ENCODE data around the gene AVPR2.

AVPR2 gene

DNA sequence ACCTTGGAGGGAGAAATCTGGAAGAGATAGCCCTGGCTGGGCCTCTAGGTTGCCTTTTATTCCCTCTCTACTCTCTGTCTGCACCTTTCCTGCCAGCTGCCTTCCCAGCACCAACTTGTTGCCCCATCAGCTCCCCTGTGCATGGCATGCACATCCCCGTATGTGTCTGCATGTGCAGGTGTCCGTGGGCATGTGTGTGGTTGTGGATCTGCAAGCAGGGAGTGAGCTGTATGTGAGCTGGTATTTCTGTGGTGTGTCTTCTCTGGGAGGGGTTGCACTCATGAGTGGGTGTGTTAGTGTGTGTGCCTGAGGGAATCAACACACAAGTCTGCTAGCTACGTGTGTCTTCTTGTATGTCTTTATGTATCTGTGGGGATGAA is 28.4 kb upstream of the AVPR2 start:
- Mint-ChIP-seq H3K9me3 (no peaks in the 10 kb centered on the region), H3K27ac (no peak overlapping the region), H3K36me3 (ENCODE audit: low read depth) (no peaks in the 10 kb centered on the region), H3K4me1 (ENCODE audit: low read depth) (peaks cover 15% of the 10 kb centered on the region), H3K27me3 (peaks cover 80% of the 10 kb centered on the region), H3K4me3 (no peak overlapping the region)
- intact Hi-C loops (cut with micrococcal nuclease): no loop called here

DNA sequence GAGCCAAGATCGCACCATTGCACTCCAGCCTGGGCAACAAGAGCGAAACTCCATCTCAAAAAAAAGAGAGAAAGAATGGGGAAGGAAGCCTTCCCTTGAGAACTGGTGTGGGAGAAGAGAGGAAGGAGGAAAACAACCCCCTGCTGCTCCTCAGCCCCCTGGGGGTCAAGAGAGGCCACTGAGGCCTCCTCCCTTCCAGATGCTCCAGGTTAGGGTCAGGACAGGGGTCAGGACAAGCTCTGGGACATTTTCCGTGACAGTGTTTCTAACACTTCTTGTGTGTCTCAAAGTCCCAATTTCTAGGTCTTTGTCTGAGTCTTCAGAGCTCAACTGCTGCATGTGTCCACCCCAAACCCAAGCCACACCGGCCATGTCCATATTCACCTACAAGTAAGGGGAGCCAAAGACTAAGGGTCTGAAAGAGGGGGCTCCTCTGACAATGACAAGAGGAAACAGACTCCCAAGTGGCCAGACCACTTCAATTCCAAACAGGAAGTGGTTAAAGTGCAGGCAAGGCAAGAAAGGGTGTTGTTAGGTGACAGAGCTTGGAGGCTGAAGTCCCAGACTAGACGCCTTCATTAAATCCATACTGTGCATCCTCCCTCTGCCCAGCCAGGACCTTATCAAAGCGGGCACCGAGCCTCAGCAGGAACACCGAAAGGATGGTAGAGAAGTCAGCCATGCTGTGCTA is 26.8 kb upstream of the AVPR2 start:
- Mint-ChIP-seq H3K4me3 (no peak overlapping the region), H3K27me3 (peaks cover 83% of the 10 kb centered on the region), H3K27ac (no peak overlapping the region), H3K36me3 (ENCODE audit: low read depth) (no peaks in the 10 kb centered on the region), H3K9me3 (no peaks in the 10 kb centered on the region), H3K4me1 (ENCODE audit: low read depth) (peaks cover 15% of the 10 kb centered on the region)
- intact Hi-C loops (cut with micrococcal nuclease): no loop called here

DNA sequence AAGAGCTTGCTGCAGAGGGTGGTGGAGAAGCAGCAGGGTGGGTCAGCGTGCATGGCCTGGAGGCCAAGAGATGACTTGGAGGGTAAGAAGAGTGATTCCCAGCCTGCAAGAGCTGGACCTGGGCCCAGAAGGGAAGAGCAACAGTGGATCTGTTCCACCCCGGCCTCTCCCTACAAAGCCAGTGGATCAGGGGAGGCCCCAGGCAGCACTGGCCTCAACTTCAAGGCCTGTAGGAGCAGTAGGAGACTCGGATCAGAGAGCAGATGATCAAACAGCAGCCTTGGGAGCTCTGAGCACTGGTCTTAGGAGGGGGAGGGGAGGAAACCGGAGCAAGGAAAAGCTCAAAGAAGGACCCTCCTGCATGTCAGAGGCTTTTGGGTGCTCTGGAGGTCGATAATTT is 26.1 kb upstream of the AVPR2 start:
- Mint-ChIP-seq H3K36me3 (ENCODE audit: low read depth) (no peaks in the 10 kb centered on the region), H3K27me3 (peaks cover 85% of the 10 kb centered on the region), H3K4me1 (ENCODE audit: low read depth) (peaks cover 20% of the 10 kb centered on the region), H3K4me3 (no peak overlapping the region), H3K27ac (no peak overlapping the region), H3K9me3 (no peaks in the 10 kb centered on the region)
- intact Hi-C loops (cut with micrococcal nuclease): no loop called here

DNA sequence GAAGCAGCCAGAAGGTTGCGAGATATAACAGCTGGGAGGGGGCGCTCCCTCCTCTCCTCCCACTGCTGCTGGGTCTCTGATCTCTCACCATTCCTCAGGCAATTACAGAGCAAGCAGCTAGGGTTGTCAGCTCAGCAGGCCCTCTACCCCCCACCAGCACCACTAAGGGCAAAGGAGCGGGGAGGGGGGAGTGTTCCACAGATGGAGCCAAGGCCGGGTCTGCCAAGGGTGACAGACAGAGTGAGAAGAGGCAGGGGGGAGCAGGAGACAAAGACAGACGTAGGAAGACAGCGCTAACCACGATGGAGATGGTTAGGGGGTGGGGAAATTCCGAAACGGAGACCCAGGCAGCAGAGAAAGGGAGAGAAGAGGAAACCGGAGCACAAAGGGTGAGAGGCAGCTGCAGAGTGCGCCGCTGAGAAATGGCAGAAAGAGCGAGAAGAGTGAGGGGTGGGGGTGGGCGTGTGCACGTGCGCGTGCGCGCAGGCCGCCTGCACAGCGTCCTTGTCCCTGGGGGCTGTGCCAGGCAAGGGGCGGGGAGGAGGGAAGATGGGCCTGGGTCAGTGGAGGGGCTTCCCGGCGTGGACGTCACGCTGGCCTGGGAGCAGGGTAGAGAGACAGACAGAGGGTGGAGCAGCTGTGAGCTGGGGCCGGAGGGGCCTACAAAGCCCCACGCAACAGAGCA is 25.4 kb upstream of the AVPR2 start:
- Mint-ChIP-seq H3K9me3 (no peaks in the 10 kb centered on the region), H3K27ac (no peak overlapping the region), H3K36me3 (ENCODE audit: low read depth) (no peaks in the 10 kb centered on the region), H3K27me3 (peaks cover 86% of the 10 kb centered on the region), H3K4me3 (no peak overlapping the region), H3K4me1 (ENCODE audit: low read depth) (peaks cover 20% of the 10 kb centered on the region)
- intact Hi-C loops (cut with micrococcal nuclease): no loop called here

DNA sequence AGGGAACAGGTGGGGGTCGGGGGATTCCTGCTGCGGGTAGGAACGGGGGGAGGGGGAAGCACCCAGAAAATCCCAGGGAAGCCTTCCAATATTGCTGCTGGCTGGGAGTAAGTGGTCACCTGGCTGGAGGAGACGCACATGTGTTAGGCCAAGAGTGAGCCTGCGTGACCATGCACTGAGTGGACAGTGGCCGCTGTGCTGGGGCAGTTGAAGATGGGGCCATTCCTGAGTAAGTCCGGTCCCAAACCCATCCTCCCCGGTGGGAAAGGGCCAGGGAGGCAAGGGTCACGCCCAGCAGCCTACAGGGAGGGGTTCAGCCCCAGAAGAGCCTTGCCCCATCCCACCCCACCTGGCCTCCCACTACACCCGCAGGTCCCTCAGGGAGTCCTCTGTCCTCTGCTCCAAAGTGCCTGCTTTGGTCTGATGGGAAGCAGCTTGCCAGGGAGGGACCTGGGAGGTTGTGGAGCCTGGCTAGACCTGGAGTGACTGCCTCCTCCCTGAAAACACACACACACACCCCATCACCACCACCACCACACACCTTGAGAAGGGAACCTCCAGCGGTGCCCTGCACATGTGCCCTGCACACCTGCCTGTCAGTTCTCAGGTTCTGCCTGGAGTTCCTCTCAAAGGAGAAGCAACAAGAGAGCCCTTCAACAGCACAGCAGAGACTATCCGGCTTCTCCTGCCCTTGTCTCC is 24.6 kb upstream of the AVPR2 start:
- Mint-ChIP-seq H3K4me1 (ENCODE audit: low read depth) (peaks cover 20% of the 10 kb centered on the region), H3K36me3 (ENCODE audit: low read depth) (no peaks in the 10 kb centered on the region), H3K9me3 (no peaks in the 10 kb centered on the region), H3K4me3 (no peak overlapping the region), H3K27ac (no peak overlapping the region), H3K27me3 (peaks cover 86% of the 10 kb centered on the region)
- intact Hi-C loops (cut with micrococcal nuclease): no loop called here

DNA sequence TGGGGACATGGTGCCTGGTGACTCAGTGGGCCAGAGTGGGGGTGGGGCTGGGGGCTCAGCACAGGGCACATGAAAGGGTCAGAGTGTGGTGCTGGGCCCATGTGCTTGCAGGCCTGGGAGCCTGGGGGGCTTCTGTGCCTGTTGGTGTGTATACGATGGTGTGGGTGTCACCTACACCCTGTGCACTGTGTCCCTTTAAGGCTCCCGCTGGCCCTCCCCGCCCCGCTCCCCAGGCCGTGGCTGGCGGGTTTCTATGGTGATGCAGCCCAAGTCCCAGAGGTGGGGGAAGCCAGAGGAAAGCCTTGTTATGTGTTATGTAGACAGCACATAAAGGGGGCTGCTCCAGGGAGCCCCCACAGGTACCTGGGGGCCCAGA is 24.0 kb upstream of the AVPR2 start:
- Mint-ChIP-seq H3K27ac (no peak overlapping the region), H3K4me3 (no peak overlapping the region), H3K27me3 (peaks cover 87% of the 10 kb centered on the region), H3K4me1 (ENCODE audit: low read depth) (peaks cover 25% of the 10 kb centered on the region), H3K36me3 (ENCODE audit: low read depth) (no peaks in the 10 kb centered on the region), H3K9me3 (no peaks in the 10 kb centered on the region)
- intact Hi-C loops (cut with micrococcal nuclease): no loop called here

DNA sequence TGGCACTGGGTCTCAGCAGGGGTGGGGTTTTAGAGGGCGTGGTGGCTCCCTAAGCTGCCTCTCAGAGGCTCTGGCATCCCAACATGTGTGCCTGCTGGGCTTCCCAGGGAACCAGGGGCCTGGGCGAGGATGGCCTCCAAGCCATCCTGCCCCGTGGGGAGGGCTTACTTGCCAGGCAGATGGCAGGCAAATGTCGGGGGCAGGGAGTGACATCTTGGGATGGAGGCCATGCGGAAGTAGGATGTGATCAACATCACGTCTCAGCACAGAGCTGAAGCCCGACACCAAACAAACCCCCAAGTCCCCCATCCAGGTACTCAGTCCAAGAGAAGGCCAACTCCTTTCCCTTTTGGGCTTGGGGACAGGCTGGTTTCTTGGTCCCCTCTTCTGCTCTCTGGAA is 23.2 kb upstream of the AVPR2 start:
- no peaks in the 10 kb centered on the region for H3K36me3 Mint-ChIP-seq (ENCODE audit: low read depth)
- H3K27ac Mint-ChIP-seq: no peak overlapping the region
- H3K27me3 Mint-ChIP-seq: peaks cover 85% of the 10 kb centered on the region
- intact Hi-C loops (cut with micrococcal nuclease): no loop called here
- H3K9me3 Mint-ChIP-seq: no peaks in the 10 kb centered on the region
- no peak overlapping the region for H3K4me3 Mint-ChIP-seq
- peaks cover 25% of the 10 kb centered on the region for H3K4me1 Mint-ChIP-seq (ENCODE audit: low read depth)

DNA sequence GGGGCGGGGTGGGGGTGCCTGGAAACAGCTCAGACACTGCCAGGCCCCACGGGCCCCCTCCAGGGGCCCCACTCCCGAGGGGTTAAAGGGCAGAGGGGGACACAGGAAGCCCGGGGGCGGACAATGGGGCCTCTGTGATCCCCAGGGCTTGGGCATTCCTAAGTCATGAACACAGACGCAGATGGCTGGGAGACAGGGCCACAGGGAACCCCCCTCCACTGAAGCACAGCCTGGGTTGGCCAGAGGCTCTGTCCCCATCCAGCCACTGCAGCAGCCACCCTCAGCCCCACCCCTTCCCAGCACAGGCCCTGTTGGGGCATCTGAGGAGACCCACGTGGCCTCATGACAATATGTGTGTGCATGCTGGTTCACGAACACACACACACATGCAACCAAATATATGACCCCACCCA is 22.4 kb upstream of the AVPR2 start:
- no peaks in the 10 kb centered on the region for H3K36me3 Mint-ChIP-seq (ENCODE audit: low read depth)
- no peak overlapping the region for H3K4me3 Mint-ChIP-seq
- peaks cover 25% of the 10 kb centered on the region for H3K4me1 Mint-ChIP-seq (ENCODE audit: low read depth)
- no peaks in the 10 kb centered on the region for H3K9me3 Mint-ChIP-seq
- no peak overlapping the region for H3K27ac Mint-ChIP-seq
- intact Hi-C loops (cut with micrococcal nuclease): no loop called here
- H3K27me3 Mint-ChIP-seq: peaks cover 90% of the 10 kb centered on the region

DNA sequence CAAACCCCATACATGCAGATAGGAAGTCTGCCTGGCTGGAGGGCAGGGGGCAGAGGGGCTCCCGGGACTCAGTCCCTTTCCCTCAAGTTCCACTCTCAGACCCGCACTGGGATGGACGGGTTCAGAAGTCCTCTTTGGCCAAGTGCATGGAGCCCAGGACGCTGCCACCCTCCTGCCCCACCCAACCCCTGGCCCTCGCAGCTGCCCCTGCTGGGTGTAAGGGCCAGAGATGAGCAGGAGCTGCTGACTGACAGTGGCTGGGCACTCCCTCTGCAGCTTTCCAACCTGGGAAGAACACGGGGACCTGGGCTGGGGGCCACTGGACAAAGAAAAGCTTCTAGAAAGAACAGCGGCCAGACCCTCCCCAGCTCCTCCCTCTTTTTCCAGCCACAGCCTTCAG is 21.9 kb upstream of the AVPR2 start:
- peaks cover 25% of the 10 kb centered on the region for H3K4me1 Mint-ChIP-seq (ENCODE audit: low read depth)
- intact Hi-C loops (cut with micrococcal nuclease): no loop called here
- no peaks in the 10 kb centered on the region for H3K36me3 Mint-ChIP-seq (ENCODE audit: low read depth)
- no peaks in the 10 kb centered on the region for H3K9me3 Mint-ChIP-seq
- H3K4me3 Mint-ChIP-seq: no peak overlapping the region
- no peak overlapping the region for H3K27ac Mint-ChIP-seq
- H3K27me3 Mint-ChIP-seq: peaks cover 92% of the 10 kb centered on the region

DNA sequence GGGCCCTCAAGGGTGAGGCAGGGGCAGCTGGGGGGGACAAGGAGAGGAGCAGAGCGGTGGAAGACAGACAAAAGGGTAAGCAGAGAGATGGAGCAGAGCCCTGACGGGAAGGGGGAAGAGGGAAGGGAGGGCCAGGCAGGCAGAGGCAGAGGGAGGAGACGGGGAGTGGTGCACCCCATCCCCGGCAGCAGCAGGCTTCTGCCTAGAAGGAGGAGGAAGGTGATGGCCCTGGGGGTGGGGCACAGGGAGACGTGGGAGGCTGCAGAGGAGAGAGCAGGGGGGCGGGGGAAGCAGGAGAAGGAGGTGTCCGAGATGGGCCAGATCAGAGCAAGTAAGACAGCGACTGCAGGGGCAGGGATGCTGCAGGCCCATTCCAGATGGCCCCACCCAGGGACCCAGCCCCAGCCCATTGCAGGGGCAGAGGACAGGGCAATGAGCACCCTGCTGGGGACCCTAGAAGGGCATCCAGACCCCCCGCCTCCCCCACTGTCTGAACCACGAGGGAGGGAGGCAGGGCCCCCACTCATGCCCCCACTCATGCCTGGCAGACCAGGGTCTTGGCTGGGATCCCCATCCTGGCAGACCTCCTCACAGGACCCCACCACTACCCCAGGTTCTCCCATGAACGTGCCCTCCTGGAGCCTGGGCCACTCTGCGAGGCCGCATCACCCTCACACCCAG is 21.2 kb upstream of the AVPR2 start:
- Mint-ChIP-seq H3K27me3 (peaks cover 93% of the 10 kb centered on the region), H3K36me3 (ENCODE audit: low read depth) (no peaks in the 10 kb centered on the region), H3K27ac (no peak overlapping the region), H3K9me3 (no peaks in the 10 kb centered on the region), H3K4me3 (no peak overlapping the region), H3K4me1 (ENCODE audit: low read depth) (peaks cover 19% of the 10 kb centered on the region)
- intact Hi-C loops (cut with micrococcal nuclease): no loop called here

DNA sequence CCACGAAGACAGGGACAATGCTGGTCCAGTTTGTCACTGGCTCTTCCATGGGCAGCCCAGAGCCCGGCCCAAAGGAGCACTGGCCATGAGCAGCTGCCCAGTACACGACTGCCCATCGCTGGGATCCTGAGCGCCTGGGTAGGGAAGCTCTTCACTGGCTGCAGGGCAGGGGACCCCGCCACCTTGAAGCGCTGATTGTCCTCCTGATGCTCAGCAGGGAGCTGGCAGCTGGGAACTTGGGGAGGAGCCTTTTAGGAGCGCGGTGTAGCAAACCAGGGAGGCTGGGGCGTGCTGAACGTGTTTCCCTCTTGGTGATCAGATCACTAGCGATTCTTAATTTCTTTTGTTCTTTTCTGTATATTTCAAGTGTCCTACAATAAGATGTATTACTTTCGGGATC is 20.3 kb upstream of the AVPR2 start:
- no peak overlapping the region for H3K4me3 Mint-ChIP-seq
- no peaks in the 10 kb centered on the region for H3K9me3 Mint-ChIP-seq
- no peaks in the 10 kb centered on the region for H3K36me3 Mint-ChIP-seq (ENCODE audit: low read depth)
- no peak overlapping the region for H3K27ac Mint-ChIP-seq
- peaks cover 90% of the 10 kb centered on the region for H3K27me3 Mint-ChIP-seq
- intact Hi-C loops (cut with micrococcal nuclease): no loop called here
- H3K4me1 Mint-ChIP-seq (ENCODE audit: low read depth): peaks cover 14% of the 10 kb centered on the region

DNA sequence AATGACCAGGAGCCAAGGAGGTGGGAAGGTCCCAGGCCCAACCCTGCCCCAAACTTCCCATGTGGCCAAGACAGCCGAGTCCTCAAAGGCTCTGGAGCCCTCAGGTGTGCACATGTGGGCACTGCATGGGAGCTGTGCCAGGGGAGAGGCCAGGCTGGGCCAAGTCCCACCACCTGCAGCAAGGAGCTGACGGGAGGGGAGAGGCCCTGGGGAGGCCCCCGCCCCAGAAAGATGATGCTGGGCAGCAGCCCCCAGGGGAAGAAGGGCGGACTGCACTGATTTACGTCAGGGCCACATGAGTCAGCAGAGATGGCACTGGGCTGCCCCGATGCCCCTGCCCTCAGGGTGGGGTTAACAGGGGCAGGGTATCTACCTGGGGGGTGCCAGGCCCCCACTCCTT is 19.9 kb upstream of the AVPR2 start:
- no peaks in the 10 kb centered on the region for H3K36me3 Mint-ChIP-seq (ENCODE audit: low read depth)
- no peak overlapping the region for H3K4me3 Mint-ChIP-seq
- intact Hi-C loops (cut with micrococcal nuclease): no loop called here
- H3K4me1 Mint-ChIP-seq (ENCODE audit: low read depth): peaks cover 10% of the 10 kb centered on the region
- no peak overlapping the region for H3K27ac Mint-ChIP-seq
- H3K9me3 Mint-ChIP-seq: no peaks in the 10 kb centered on the region
- peaks cover 90% of the 10 kb centered on the region for H3K27me3 Mint-ChIP-seq

DNA sequence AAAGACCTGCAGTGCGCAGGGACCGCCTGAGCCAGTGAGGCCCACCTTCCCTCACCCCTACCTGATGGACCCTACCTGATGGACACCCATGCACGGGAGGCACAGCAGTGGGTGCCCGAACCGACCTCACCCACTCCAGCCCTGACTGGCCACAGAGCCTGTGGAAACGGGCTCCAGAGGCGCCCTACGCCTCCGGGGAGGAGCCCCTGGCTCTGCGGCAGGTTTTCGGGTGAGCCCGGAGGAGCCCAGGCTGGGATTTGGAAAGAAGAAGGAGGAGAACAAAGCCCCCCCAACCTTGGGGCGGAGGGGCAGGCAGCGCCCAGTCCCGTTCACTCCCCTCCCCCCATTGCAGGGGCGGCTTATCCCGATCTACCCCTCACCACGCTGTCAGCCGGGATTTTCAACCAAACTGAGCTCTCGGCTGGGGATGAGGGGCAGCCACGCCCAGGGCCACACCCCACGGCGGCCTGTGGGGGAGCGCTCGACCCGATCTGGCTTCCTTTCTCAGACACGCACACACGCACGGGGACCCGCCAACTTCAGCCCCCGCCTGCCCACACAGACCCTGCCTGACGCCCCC is 19.2 kb upstream of the AVPR2 start:
- Mint-ChIP-seq H3K27ac (no peak overlapping the region), H3K9me3 (no peaks in the 10 kb centered on the region), H3K4me1 (ENCODE audit: low read depth) (peaks cover 10% of the 10 kb centered on the region), H3K27me3 (peaks cover 89% of the 10 kb centered on the region), H3K36me3 (ENCODE audit: low read depth) (no peaks in the 10 kb centered on the region), H3K4me3 (peak overlapping the region; percentile 42)
- intact Hi-C loops (cut with micrococcal nuclease): no loop called here
